OCI-LY7 (cell line): ENCODE data around the gene PDIA6. TPM values are rescaled to one million over a fixed set of nuclear protein-coding genes. Genes with fewer than 3 reads are reported as not detected.

Experiments used
- BruUV-seq: library from RNA; stranded (reverse); fragments of 400-500 nt; replicated peaks from 2 replicates; lab custom pipeline; 2021; lab: Mats Ljungman, UMichigan
- CTCF ChIA-PET: fragments of 300-600 bp; sonication (Branson Sonifier 250); formaldehyde crosslinking; loops from one replicate; lab custom pipeline; 2022; ENCODE audit warnings: antibody characterized with exemption; ENCODE audit not compliant: unreplicated experiment; lab: Charles Lee
- POLR2A ChIA-PET: fragments of 300-600 bp; sonication (Branson Sonifier 250); formaldehyde crosslinking; loops from one replicate; lab custom pipeline; 2022; ENCODE audit warnings: antibody characterized with exemption; lab: Charles Lee
- DNase-seq: peaks from one replicate; pipeline ENCODE4 v3.0.0-alpha.2; 2015; ENCODE audit warnings: low spot score
- H2AFZ ChIP-seq: fragments of 200-600 bp; sonication (generic), shearing (Covaris generic); 2 replicates; pipeline ENCODE4 v1.6.1; 2014; ENCODE audit warnings: mild to moderate bottlenecking, antibody characterized with exemption, low read length, moderate library complexity
- H3K27ac ChIP-seq: fragments of 200-600 bp; sonication (generic); 2 replicates; pipeline ENCODE4 v1.5.1; 2014; ENCODE audit warnings: mixed run types, low read depth, mild to moderate bottlenecking, moderate library complexity, low read length, inconsistent platforms; ENCODE audit not compliant: poor library complexity, severe bottlenecking
- H3K36me3 ChIP-seq: fragments of 200-600 bp; sonication (generic); 2 replicates; pipeline ENCODE4 v1.6.1; 2014; ENCODE audit warnings: mild to moderate bottlenecking, antibody characterized with exemption, low read length, moderate library complexity, mixed read lengths; ENCODE audit not compliant: insufficient read depth
- H3K4me1 ChIP-seq: fragments of 200-600 bp; sonication (generic); 2 replicates; pipeline ENCODE4 v1.5.1; 2014; ENCODE audit warnings: mild to moderate bottlenecking, low read length; ENCODE audit not compliant: insufficient read depth, poor library complexity, severe bottlenecking
- H3K4me2 ChIP-seq: fragments of 200-600 bp; sonication (generic); 2 replicates; pipeline ENCODE4 v1.6.1; 2014; ENCODE audit warnings: mild to moderate bottlenecking, low read length
- H3K4me3 ChIP-seq: fragments of 200-600 bp; sonication (generic); 2 replicates; pipeline ENCODE4 v1.5.1; 2014; ENCODE audit warnings: mild to moderate bottlenecking, low read depth, low read length; ENCODE audit not compliant: poor library complexity, severe bottlenecking
- H3K79me2 ChIP-seq: fragments of 200-600 bp; sonication (generic); 2 replicates; pipeline ENCODE4 v1.6.1; 2016; ENCODE audit warnings: low read depth, mild to moderate bottlenecking, low read length, moderate library complexity, mixed read lengths; ENCODE audit not compliant: insufficient read depth
- H3K9me2 ChIP-seq: fragments of 200-600 bp; sonication (generic); 2 replicates; pipeline ENCODE4 v1.6.1; 2016; ENCODE audit warnings: mild to moderate bottlenecking, low read length, mixed read lengths; ENCODE audit not compliant: insufficient read depth
- H3K9me3 ChIP-seq: fragments of 200-600 bp; sonication (generic); 2 replicates; pipeline ENCODE4 v1.6.1; 2014; ENCODE audit warnings: mild to moderate bottlenecking, mixed run types, low read length, mixed read lengths
- H4K20me1 ChIP-seq: fragments of 200-600 bp; sonication (generic); 2 replicates; pipeline ENCODE4 v1.6.1; 2014; ENCODE audit warnings: mild to moderate bottlenecking, antibody characterized with exemption, low read length, moderate library complexity, mixed read lengths; ENCODE audit not compliant: insufficient read depth
- CTCF ChIP-seq: fragments of 200-600 bp; sonication (generic); conservative IDR thresholded peaks from 2 replicates; pipeline ENCODE4 v1.5.1; 2014; ENCODE audit warnings: mild to moderate bottlenecking, antibody characterized with exemption, low read length, moderate library complexity, mixed read lengths
- EZH2phosphoT487 ChIP-seq: fragments of 200-600 bp; sonication (generic); IDR thresholded peaks from 2 replicates; pipeline ENCODE4 v1.6.1; 2018; ENCODE audit warnings: low read depth, borderline replicate concordance, mild to moderate bottlenecking, mixed run types, antibody characterized with exemption, low read length, moderate library complexity, mixed read lengths
- intact Hi-C: fragments of 100-400 bp; cut with micrococcal nuclease; formaldehyde crosslinking; loops from one replicate; pipeline ENCODE4 v1.10.0; 2022; ENCODE audit not compliant: unreplicated experiment
- total RNA-seq, 2 experiments: library from RNA; depleted of rRNA in 1 of 2; stranded (reverse); fragments of >200 nt in 1 of 2; shearing (Covaris generic) in 1 of 2; gene quantifications; 2 replicates each; pipeline ENCODE4 v1.2.3, GENCODE V29; 2014 to 2022

The PDIA6 gene
- total RNA-seq, 2 experiments from 2014 or later, result 150 to 171 TPM

- no TSS peak for BruUV-seq
Measured at GRCh38 chr2:10826625-10827024, 14.0 kb upstream of the PDIA6 start.

GRCh38 chr2:10826026-10826425, 13.4 kb upstream of the PDIA6 start:
- intact Hi-C loops, result no loop called here
- H3K9me2 ChIP-seq, result no peaks in the 10 kb centered on the region
- no TSS peak for BruUV-seq
- no peak for DNase-seq
- H3K27ac ChIP-seq, result no peak overlapping the region
- no peak overlapping the region for H3K4me3 ChIP-seq
- H3K36me3 ChIP-seq, result no peaks in the 10 kb centered on the region
- no peak overlapping the region for H3K4me2 ChIP-seq
- no peaks in the 10 kb centered on the region for H3K79me2 ChIP-seq
- no peak overlapping the region for H2AFZ ChIP-seq
- ChIA-PET CTCF (no interaction called here), POLR2A (no interaction called here)
- no peaks in the 10 kb centered on the region for H3K9me3 ChIP-seq
- no peaks in the 10 kb centered on the region for H3K4me1 ChIP-seq
- no peaks in the 10 kb centered on the region for H4K20me1 ChIP-seq
- TF ChIP-seq CTCF (no peak), EZH2phosphoT487 (no peak)

More at GRCh38 chr2:10826625-10827024, 14.0 kb upstream of the PDIA6 start:
- DNase-seq, result no peak
- H3K9me3 ChIP-seq, result no peaks in the 10 kb centered on the region
- H4K20me1 ChIP-seq, result no peaks in the 10 kb centered on the region
- H3K36me3 ChIP-seq, result no peaks in the 10 kb centered on the region
- no peaks in the 10 kb centered on the region for H3K9me2 ChIP-seq
- POLR2A ChIA-PET, result no interaction called here
- no peak overlapping the region for H3K4me3 ChIP-seq
- H2AFZ ChIP-seq, result no peak overlapping the region
- H3K4me1 ChIP-seq, result no peaks in the 10 kb centered on the region
- CTCF ChIA-PET, result no interaction called here
- H3K79me2 ChIP-seq, result no peaks in the 10 kb centered on the region
- H3K27ac ChIP-seq, result no peak overlapping the region
- no peak overlapping the region for H3K4me2 ChIP-seq
- intact Hi-C loops, result no loop called here
- TF ChIP-seq EZH2phosphoT487 (no peak), CTCF (no peak)

GRCh38 chr2:10824191-10824590, 11.6 kb upstream of the PDIA6 start:
- no peak for DNase-seq
- intact Hi-C loops, result no loop called here
- Histone ChIP-seq H3K9me3 (no peaks in the 10 kb centered on the region), H3K36me3 (no peaks in the 10 kb centered on the region), H3K27ac (no peak overlapping the region), H3K9me2 (no peaks in the 10 kb centered on the region), H4K20me1 (no peaks in the 10 kb centered on the region), H3K4me1 (no peaks in the 10 kb centered on the region), H3K4me3 (no peak overlapping the region), H3K4me2 (no peak overlapping the region), H3K79me2 (no peaks in the 10 kb centered on the region), H2AFZ (no peak overlapping the region)
- no peak for TF ChIP-seq EZH2phosphoT487
- no peak for TF ChIP-seq CTCF
- no TSS peak for BruUV-seq
- CTCF ChIA-PET, result no interaction called here
- POLR2A ChIA-PET, result interaction anchor here (1.5 kb wide), 1 partner anchor 12 kb away, joined by 7 read pairs; the partner anchor contains the start of gene PDIA6
